Measurements from ENCODE around the gene SPATS2.

DNA sequence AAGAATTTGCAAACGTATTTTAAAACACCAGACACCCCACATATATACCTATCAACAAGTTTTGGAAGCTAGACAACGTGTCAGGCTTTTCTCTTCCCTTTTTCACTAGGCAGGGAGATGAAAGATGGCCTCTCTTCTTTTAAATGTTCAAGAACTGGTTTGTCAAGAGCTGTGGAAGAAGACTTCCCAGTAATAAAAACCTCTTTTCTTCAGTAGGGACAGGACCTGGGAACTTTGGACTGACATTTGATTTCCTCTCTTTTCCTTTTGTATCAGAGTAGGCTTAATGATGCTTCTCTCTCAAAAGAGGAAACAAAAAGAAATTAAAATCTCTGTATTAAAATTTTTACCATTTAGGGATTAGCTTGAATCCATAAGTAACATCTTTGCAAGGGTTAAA lies 49.6 kb downstream of the SPATS2 start:
- TF ChIP-seq SUZ12 (IDR thresholded peaks at IDR 0.05; ENCODE audit: extremely low read depth, insufficient read depth, insufficient read length) (no peak), ZNF274 (IDR thresholded peaks at IDR 0.05; ENCODE audit: low read depth, low read length) (no peak), YY1 (IDR thresholded peaks at IDR 0.05; ENCODE audit: insufficient read depth, insufficient read length) (no peak)
